Stimulated activated CD4-positive, alpha-beta T cell treated with anti-CD3 and anti-CD28 coated beads, Interleukin-4, amount 100 ng/mL, for 48 hours (primary cell): ENCODE results near the gene CAPRIN1.
A peak's percentile ranks its signal among the peaks of the same experiment; 100 is the strongest.

ENCODE experiments used
- DNase-seq, 2 donors: peaks; one replicate each; pipeline ENCODE4 v3.0.0-alpha.2; 2020; ENCODE audit warnings: low read depth in 2 of 2

Gene CAPRIN1

GRCh38 chr11:34051349-34052035 is at the start of gene CAPRIN1:
Gene CAPRIN1 (plus strand): TSS chr11:34051731. CDS start chr11:34052421, 690 bp downstream.
- peak; percentile 78 to 84 for DNase-seq

GRCh38 chr11:34002420-34002819 is 49.1 kb upstream of the CAPRIN1 start:
- DNase-seq, result no peak

- DNase-seq, result no peak
Measured at GRCh38 chr11:34004236-34004635, 47.3 kb upstream of the CAPRIN1 start.

- DNase-seq, result no peak
Measured at GRCh38 chr11:34006876-34007275, 44.7 kb upstream of the CAPRIN1 start.

GRCh38 chr11:34012734-34013133 is 38.8 kb upstream of the CAPRIN1 start:
- no peak for DNase-seq

- no peak for DNase-seq
Measured at GRCh38 chr11:34013898-34014571, 37.5 kb upstream of the CAPRIN1 start.

- no peak for DNase-seq
Measured at GRCh38 chr11:34021977-34022735, 29.4 kb upstream of the CAPRIN1 start.

GRCh38 chr11:34026432-34026831 is 25.1 kb upstream of the CAPRIN1 start:
- no peak for DNase-seq

- DNase-seq, result no peak
Measured at GRCh38 chr11:34027516-34028408, 23.8 kb upstream of the CAPRIN1 start.

GRCh38 chr11:34028425-34028824 is 23.1 kb upstream of the CAPRIN1 start:
- no peak for DNase-seq

GRCh38 chr11:34029176-34029575 is 22.4 kb upstream of the CAPRIN1 start:
- no peak for DNase-seq

- no peak for DNase-seq
Measured at GRCh38 chr11:34030382-34030781, 21.1 kb upstream of the CAPRIN1 start.

- no peak for DNase-seq
Measured at GRCh38 chr11:34033399-34033798, 18.1 kb upstream of the CAPRIN1 start.

GRCh38 chr11:34034053-34034452 is 17.5 kb upstream of the CAPRIN1 start:
- DNase-seq, result no peak

GRCh38 chr11:34036456-34036855 is 15.1 kb upstream of the CAPRIN1 start:
- DNase-seq, result no peak

- no peak for DNase-seq
Measured at GRCh38 chr11:34037016-34037415, 14.5 kb upstream of the CAPRIN1 start.

- no peak for DNase-seq
Measured at GRCh38 chr11:34040571-34040970, 11.0 kb upstream of the CAPRIN1 start.

GRCh38 chr11:34044664-34045485 is 6.7 kb upstream of the CAPRIN1 start:
- peak; percentile 7 to 26 for DNase-seq

- DNase-seq, result no peak
Measured at GRCh38 chr11:34049028-34049427, 2.5 kb upstream of the CAPRIN1 start.

GRCh38 chr11:34050581-34051348 is 766 bp upstream of the CAPRIN1 start:
- no peak for DNase-seq
